HG03460 (cell line): ENCODE measurements around the gene PEX14.

Source experiments
- ATAC-seq: cut with Tn5 transposase; IDR thresholded peaks from one replicate; pipeline ENCODE4 v1.9.1; 2021; ENCODE audit not compliant: unreplicated experiment

The PEX14 gene

DNA sequence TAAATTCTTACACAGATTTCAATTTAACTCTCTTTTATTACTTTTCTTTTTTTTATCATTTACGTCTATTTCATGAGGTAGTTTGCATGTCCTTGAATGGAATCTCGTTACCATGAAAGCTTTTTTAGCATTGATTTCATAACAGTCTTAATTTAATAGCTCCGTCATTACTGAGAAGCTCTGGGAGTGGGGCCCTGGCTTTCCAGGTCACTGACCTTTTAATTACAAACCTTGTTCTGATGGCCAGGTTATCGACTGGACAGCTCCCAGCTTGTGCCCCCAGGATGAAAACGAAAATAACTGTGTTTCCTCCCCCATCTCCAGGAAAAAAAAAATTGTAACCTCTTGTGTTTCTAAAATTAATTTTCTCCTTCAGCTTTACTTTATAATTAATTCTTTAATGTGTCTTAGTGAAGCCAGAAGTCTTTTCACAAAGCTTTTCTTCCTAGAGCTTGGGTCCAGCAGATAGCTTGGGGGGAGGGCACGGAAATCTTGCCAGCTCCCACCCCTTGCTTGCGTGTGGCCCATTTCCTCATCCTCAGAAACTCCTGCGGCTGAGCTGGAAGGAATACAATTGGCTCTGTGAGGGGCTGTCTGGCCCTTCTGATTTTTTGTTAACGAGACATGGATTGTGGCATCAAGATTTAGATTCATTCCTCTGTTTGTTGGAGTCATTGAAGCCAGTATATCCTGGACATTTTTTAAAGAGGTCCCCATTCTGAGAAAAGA is 65.7 kb downstream of the PEX14 start:
- no peak for ATAC-seq

DNA sequence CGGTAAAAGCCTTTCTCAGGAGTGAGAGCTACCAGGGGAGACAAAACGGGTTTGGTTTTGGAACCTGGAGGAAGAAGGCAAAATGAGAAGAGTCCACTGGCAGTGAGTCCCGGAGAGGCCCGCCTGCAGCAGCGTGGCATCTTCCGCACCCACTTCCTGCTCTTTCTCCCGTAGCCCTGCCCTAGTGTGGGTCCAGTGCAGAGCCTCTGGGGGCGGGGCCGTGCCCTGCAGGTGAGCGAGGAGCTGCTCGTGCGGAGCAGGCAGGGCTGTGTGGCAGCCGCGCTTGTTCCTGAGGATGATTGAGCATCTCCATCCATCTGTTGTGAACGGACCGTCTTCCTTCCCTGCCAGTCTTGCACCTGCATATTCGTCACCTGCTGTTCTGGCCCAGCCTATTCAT is 66.5 kb downstream of the PEX14 start:
- no peak for ATAC-seq

DNA sequence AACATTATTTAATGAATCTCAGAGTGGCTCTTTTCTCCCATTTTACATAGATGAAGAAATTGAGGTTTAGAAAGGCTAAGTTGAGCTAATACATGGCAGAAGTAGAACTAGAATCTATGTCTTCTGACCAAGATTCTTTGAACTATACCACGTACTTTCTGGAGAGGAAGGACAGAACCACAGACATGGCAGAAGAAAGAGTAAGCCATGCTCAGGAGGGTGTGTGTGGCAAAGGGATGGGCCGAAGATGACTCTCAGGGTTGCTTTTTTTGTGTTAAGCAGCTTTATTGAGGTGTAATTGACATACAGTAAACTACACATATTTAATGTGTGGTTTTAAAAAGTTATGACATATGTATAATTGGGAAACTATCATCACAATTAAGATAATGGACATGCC is 69.5 kb downstream of the PEX14 start:
- no peak for ATAC-seq

DNA sequence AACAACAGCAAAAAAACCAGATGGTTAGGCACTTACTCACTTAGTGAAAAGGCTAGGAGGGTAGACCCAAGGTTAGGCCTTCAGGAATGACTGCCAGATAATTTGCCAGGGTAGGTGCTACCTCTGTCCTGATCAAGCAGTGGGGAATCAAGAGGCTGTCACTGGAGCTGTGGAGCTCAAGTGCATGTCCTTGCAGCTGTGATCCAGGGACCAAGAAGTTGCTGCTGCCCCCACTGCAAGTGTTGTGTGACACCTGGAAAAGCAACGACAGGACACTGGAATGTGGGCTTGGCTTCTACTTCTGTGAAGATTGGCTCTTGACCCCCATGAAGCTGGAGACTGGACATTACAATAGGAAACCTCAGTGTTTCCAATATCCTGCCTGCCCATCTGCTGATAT is 72.1 kb downstream of the PEX14 start:
- no peak for ATAC-seq

DNA sequence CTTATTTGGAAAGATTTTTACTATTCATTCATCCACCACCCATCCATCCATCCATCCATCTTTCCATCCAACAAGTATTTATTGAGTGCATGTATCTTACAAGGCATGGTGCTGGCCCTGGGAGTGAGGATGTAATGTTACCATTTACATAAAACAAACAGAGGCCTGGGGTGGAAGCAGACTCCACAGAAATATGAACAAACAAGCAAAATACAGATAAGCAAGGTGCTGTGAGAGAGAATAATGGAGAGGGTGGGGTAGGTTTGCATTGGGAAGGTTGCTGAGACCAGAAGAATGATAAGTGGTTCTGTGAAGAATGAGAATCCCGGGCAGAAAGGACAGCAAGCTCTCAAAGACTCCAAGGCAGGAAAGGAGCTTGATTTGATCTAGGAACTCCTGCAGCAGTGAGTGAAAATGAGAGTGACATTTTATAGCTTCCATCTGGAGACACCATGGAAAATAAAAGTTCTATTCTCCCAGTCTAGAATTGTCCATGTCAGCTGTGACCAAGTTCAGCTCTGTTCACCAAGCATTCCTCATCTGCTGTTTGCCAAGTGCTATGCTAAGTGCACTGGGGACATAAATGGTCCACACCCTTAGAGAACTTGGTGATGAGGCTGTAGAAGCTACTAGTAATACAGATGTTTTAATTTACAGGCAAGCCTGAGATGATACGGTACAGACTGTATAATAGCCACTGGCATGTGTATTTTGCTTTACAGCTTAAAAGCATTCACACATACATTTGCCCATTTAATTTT is 75.3 kb downstream of the PEX14 start:
- no peak for ATAC-seq

DNA sequence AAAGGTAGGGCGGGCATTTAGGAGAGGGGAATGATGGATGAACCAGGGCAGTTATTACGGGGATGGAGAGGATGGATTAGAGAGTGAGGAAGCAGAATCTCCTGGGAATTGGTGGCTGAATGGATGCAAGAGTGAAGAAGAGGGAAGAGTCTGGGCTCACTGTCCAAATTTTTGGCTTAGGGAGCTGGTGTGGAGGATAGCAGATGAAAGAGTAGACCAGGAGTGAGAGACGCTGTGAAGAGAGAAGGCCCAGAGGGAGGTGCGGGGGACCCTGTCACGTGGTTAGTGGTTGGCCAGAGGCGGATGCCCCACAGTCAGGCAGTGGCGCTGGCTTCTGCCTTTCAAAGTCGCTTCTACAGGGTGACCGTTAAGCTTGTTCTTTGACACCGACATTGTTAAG is 78.4 kb downstream of the PEX14 start:
- ATAC-seq: no peak

DNA sequence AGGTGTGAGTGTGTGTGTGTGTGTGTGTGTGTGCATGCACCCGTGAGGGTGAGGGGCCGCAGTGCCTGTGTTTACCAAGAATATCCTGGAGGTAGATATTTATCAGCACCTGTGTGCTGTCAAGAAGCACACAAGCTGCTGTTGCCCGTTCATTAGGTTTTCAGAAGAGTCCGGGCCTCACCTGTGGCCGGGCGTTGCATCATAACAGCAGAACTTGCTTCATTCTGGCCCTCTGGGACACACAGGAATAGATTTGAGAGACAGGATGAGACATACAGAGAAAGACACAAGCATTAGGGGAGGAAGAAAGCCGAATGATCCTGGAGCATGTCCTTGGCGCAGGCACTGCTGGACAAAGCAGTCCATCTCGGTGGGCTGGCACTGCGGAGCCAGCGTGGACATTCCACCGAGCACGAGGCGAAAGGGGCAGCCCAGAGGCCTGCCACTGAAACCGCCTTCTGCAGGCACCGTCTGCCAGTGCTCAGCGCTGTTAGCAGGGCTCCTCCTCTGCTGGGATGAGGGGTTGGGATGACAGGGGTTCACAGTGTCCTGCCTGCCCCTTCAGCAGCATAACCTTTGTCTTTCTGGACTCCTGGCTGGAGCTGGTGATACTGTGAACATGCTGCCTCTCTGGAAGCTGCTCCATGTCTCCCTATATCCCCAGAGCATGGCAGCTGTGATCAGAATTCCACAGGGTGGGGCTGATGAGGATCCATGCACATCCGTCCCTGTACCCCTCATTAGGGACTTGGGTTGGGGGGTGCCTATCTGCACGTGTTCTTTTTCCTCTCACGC is 81.1 kb downstream of the PEX14 start:
- no peak for ATAC-seq

DNA sequence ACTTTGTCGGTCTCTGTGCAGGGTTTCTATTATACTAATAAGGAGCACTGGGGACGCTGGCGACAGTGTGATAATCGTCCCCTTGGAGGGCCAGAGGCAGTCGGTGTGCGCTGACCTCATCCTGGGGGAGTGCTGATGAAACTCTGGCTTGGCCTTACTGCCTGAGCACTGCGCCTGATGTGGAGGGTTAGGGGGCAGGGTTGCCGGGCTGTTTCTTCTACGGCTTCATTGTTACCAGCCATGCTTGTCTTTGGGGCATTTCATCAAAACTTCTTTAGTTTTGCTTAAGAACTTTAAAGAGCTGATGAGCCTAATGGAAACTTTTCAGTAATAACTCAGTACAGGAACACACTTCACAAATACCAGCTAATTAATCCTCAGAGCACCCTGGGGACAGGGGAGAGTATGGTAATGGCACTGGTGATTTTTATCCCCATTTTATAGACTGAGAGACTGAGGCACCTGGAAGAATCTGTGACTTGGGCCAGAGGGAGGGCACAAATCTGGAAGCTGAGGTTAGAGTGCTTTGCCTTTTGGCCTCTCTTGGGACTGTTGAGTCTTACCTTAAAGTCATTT is 81.8 kb downstream of the PEX14 start:
- ATAC-seq: no peak

DNA sequence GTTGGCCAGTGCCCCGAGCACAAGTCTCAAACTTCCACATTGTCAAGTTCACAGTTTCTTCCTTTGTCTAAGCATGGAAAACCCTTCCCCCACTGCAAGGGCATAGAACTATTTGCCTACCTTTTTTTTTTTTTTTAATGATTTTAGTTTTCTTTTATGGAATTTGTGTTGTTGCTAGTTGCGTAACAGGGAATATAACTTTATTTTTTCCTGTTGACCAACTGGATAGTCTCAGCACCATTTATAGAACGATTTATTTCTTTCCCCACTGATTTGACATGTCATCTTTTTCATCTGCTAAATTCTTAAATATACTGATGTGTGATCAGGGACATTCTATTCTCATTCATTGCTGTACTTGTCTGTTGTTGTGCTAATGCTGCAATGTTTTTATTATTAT is 83.0 kb downstream of the PEX14 start:
- ATAC-seq: no peak

DNA sequence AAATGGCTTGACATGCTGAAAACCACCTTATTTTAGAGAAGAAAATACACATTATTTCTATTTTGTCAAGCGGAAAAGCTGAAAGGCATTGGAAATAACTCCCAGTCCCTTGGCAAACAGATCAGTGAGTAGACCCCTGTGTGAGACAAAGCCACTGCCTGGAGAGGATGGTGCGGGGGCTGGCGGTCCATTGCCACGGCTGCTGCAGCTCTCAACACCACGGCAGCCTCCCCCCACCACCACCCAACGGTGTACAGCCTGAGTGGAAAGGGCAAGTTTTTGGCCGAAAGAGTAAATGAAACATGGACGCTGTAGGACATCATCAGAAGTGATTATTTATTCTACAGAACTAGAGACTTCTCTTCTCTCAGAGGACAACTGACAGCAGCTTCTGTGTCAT is 84.6 kb downstream of the PEX14 start:
- ATAC-seq: no peak

DNA sequence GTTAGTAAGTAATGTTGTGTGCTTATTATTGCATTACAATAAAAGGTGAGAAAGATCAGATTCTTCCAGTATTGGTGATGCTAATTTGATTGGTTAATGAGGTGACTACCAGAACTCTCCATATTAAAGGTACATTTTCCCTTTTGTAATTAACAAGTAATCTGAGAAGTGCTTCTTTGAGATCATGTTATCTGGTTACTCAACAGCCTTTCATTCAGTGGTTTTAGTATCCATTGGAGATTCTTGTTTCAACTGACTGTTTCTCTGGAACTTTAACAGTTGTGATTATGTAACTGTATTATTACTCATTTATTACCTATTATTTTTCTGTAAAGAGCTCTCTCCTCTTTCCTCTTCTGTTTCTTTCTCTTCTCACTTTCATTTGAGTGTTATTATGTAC is 86.7 kb downstream of the PEX14 start:
- ATAC-seq: no peak

DNA sequence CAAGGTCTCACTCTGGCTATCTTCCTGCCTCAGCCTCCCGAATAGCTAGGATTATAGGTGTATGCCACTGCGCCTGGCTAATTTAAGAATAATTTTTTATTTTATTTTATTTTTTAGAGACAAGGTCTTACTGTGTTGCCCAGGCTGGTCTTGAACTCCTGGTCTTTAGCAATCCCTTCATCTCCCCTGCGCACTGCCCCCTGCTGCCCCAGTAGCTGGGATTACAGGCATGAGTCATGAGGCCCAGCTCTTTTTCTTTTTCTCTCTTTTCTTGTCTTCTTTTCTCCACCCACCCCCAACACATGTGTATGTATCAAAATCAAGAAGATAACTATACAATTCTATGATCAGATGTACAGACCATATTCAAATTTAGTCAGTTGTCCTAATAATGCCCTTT is 87.2 kb downstream of the PEX14 start:
- no peak for ATAC-seq

DNA sequence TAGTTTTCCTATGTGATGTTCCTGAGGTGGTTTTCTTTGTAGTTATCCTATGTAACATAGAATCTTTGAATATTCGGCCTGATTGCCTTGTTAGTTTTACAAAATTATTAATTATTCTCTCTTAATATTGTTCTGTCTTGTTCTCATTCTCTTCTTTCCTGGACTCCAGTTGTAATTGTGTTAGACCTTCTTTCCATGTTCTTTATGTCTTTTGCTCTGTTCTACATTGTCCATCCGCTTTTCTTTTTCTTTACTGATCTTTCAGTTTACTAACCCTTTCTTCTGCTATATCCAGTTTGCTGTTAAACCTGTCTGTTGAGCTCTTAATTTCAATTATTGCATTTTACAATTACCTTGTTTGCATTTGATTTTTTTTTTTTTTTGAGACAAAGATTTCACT is 89.3 kb downstream of the PEX14 start:
- no peak for ATAC-seq

DNA sequence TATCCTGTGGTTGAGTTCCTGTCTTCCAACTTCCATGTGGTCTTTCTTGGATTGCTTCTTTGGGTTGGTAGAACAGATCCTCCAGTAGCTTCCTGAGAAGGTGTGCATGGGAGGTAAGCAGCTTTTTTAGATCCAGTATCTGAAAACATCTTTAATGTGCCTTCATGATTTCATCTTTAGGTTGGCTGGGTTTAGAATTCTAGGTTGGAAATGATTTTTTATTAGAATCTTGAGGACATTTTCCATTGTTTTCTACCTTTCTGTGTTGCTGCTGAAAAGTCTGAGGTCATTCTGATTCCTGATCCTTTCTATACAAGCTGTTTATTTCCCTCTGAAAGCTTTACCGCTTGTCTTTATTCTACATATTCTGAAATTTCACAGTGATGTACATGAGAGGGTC is 94.8 kb downstream of the PEX14 start:
- ATAC-seq: no peak

DNA sequence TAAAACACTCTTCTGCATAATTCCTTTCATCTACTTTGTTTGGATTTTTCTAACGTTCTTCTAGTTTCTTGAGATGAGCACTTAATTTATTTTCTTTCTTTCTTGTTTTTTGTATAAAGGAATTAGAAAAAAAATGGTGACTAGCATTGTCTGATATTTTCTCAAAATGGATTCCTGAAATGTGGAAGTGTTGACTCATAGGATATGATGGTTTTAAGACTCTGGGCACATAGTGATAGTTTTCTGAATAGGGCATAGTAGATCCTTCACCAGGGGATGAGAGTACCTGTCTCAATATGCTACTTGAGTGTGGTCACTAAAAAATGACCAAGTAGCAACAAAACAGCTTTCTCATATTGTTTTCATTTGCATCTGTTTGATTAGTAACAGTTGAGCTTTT is 100.9 kb downstream of the PEX14 start:
- no peak for ATAC-seq

DNA sequence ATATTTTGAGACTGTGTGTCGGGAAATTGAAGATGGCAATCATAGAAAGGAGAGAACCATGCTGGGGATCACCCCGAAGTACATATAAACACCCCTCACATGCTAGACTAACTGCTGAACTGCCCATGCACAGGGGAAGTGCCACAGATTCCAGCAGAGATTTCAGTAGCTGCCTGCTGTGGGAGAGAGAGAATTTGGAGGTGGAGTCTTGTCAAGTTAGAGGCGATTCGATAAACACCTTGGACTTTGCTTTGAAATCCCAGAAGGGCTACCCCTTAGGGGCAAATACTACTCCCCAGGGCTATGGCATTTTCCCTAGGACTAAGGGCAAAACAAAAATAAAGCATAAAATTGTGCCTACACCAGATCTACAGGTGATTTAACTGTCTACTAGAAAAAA is 103.3 kb downstream of the PEX14 start:
- no peak for ATAC-seq

DNA sequence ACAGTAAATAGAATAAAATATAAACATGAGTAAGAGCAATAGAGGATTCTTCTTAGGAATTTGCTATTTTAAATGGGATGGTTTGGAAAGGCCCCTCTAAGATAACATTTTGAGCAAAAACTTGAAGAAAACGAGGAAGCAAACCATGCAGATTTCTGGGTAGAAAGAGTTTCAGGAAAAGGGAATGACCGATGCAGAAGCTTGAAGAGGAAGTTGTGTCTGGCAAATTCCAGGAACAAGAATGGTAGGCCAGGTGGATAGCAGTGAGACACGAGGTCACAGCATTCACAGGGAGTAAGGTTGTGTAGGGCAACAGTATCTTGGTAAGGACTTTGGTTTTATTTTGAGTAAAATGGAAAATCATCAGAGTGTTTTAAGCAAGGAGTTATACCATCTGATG is 108.9 kb downstream of the PEX14 start:
- no peak for ATAC-seq

DNA sequence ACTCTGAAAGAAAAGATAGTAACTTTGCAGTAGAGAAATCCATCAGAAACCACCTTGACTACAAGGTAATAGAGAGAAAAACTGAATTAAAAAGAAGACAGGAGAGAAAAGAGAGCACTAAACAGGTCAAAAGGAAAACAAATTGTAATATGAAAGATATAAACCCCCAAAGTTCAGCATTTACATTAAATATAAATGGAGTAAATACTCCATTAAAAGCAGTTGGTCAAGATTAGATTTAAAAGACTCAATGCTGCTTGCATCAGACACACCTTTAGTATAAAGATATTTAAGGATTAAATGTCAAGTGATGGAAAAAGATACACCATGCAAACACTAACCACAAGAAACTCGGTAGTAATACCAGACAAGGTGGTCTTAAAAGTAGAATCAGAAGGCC is 110.5 kb downstream of the PEX14 start:
- no peak for ATAC-seq

DNA sequence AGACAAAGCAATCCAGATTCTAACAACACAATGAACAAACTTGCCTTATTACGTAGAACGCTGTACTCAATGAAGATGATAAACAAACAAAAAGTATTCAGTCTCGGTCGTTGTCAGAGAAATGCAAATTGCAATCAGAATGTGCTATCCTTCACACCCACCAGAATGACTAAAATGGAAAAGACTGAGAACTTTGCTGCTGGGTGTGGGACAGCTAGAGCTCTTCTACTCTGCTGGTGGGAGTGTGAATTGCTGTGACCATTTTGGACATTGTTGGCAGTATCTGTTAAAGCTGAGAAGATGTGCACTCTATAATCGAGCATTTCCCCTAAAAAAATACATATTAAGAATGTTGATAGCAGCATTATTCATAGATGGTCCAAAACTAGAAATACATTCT is 111.4 kb downstream of the PEX14 start:
- ATAC-seq: no peak

DNA sequence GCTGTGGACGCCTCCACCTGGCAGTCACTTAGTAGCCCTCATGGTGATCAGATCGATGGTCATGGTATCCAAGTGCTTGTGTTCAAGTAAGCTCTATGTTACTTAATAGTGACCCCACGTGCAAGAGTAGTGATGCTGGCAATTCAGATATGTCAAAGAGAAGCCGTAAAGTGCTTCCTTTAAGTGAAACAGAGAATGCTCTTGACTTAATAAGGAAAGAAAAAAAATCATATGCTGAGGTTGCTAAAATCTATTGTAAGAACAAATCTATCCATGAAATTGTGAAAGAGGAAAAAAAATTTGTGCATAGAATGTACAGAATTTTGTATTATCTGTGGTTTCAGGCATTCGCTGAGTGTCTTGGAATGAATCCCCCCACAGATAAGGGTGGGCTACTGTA is 113.9 kb downstream of the PEX14 start:
- no peak for ATAC-seq

DNA sequence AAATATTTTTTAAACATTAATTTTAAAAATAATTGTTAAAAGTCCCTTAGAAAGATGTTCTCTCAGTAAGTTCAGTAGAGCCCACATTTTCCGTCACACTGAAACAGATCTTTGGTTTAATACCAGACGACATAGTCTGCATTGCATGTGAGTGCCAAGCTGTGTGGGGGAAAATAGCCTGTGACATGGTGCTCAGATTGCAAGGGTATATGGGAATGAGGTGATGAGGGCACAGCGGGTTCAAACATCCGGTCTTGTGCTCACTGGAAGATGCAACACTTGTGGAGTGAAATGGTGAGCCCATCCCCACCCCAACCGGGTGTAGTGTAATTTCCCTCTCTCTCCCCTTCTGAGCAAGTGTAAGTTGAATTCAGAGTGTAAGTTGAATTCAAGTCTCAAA is 114.3 kb downstream of the PEX14 start:
- ATAC-seq: no peak

DNA sequence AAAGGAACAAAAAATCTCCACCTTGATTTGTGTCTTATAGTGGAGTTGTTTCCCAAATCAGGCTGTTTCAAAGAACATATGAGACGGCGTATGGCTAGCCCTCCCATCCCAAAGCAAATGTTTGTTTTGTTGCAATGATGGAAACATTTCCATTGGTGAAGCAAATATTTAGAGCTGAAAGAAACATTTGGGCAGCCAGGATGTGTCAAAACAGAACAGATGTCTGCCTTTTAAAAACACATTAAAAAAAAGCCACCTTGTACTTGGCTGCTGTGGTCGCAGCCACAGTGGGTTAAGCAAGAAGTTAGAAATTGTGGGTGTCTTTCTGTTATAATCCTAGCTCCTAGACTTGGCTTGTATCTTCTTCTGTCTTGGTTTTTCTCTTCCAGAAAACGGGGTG is 116.3 kb downstream of the PEX14 start:
- ATAC-seq: no peak
